HG02884 (cell line): ENCODE results near the gene ENTREP3.

ENCODE experiments used
- ATAC-seq: cut with Tn5 transposase; IDR thresholded peaks from one replicate; pipeline ENCODE4 v1.9.1; 2021; ENCODE audit warnings: mild to moderate bottlenecking, moderate library complexity; ENCODE audit not compliant: unreplicated experiment

Gene ENTREP3

DNA sequence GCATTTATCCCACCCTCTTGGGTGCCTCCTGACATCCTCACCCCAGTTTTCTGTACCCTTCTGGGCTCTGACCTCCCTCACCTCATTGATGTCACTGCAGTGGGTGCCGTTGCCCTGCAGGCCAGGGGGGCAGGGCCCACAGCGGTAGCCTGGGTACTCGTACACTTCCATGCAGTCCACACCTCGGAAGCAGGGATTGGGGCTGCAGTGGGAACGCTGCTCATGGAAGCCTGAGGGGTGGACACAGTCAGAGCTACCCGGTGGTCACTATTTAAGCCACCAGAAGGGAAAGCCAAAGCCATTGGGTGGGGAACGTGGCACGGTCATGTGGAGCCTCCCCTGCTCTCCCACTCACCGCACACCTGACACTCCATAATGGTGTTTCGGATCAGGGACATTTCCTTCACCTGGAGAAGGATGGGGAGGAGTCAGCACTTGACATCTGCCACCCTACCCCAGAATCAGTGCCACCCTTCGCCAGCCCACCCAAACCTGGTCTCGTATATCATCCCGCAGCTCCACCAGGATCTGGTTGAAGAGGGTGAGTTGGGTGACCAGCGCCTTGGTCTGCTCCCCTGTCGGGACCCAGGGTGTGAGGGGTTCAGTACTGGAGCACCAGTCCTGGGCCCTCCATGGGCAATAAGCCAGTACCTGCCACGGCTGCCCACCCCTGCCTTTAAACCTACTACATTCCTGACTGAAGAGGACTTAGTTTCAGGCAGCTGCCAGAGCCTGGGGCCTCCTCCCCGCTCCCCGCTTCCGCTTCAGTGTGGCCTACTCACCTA lies 52.4 kb downstream of the ENTREP3 start:
- ATAC-seq, result no peak

DNA sequence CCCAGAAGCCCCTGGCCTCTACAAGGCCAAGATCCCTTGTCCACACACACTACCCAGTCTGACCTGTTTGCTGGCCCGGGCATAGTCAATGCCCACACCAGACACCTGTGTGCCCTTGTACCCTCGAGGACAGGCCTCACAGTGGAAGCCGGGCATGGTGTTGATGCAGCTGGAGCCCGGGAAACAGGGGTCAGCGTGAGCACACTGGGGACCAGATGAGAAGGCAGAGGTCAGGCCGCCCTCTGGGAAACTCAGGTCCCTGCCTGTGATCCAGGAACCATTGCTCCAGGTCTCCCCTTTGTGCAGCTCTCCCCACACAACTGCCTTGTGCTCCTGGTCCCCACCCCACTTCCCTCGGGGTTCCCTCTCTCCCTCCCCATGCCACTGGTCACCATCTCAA lies 53.1 kb downstream of the ENTREP3 start:
- ATAC-seq, result no peak

DNA sequence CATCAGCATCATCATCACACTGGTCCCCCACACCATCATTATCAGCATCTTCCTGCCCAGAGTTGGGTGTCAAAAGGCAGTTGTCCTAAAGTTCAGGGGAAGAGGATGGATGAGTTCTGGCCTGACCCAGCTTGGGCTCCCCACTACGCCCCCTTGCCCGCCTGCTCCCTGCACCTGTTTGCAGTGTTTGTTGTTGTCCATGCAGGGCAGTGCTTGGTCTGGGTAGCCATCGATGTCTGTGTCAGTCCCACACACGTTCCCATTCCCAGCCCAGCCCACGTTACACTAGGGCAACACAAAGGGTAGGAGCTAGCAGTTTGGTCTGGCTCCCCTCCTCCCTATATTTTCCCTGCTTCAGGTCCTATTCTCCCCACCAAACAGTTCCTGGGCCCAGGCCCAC lies 54.4 kb downstream of the ENTREP3 start:
- ATAC-seq, result no peak

DNA sequence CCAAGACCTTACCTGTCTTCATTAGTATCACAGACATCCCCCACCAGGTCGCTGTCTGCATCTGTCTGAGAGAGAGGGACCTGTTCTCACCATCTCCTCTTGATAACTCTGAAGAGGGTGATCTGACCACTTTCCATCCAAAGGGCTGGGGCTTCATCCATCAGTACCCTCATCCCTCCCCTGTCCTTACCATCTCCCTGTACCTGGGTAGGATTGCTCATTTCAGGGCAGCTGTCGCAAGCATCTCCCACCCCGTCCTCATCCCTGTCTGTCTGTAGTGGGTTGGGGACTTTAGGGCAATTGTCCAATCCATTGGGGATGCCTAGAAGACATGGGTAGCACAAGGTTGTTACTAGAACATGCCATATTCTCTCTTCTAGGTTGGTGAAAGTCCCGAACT lies 55.5 kb downstream of the ENTREP3 start:
- ATAC-seq, result no peak

DNA sequence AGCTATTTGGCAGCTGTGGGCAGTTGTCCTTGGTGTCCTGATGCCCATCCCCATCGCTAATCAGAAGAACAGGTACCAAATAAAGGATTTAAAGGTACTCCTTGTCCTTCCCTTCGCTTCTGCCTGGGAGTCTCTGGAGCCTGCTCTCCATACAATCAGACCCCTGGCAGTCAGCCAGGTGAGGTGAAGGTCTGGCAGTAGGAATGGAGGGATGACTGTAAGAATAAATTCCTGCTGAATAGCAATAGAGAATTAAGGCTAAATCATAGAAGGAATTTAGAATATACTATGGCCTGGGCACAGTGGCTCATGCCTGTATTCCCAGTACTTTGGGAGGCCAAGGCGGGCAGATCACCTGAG lies 56.8 kb downstream of the ENTREP3 start:
- ATAC-seq, result no peak

DNA sequence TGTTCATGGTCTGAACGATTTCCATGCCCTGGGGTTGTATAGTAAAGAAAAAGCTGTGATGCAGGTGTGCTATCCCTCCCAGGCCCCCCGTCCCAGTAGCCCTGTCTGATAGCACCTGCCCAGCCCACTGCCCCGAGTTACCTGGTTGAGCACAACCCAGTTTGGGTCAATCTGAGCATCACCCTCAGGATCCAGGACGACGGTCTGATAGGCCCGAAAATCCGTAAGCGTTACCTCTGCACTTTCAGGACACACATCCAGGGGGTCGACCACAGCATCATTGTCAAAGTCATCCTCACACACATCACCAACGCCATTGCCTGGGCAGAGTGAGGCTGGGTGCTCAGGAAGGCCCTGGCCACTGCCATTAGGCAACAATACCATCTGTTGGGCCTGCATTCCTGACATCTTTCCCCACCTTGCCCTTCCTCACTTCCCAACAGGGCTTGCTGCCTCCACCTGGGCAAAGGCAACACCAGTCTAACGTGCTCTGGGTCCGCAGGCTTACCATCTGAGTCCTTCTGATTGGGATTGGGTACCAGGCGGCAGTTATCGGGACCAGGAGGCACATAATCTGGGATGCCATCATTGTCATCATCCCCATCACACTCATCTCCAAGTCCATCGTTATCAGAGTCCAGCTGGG lies 57.3 kb downstream of the ENTREP3 start:
- no peak for ATAC-seq
